GM15510 (cell line): ENCODE measurements around the gene TTLL11.

Experiments
- POLR2A ChIP-seq: IDR thresholded peaks from 3 replicates; pipeline ENCODE4 v1.6.1; 2011; ENCODE audit warnings: borderline replicate concordance; ENCODE audit not compliant: insufficient read length; ENCODE audit errors: extremely low read depth

TTLL11 gene

DNA sequence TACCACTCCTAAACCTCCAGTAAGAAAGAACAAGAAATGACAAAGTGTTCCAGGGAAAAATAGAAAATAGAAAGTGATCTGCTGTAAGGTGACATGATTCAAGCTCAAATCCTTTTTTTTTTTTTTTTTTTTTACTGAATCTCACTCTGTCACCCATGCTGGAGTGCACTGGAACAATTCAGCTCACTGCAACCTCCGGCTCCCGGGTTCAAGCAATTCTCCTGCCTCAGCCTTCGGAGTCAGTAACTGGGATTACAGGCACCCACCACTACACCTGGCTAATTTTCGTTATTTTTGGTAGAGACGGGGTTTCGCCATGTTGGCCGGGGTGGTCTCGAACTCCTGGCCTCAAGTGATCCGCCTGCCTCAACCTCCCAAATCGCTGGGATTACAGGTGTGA, 35.9 kb downstream of the TTLL11 start:
- no peak for TF ChIP-seq POLR2A

DNA sequence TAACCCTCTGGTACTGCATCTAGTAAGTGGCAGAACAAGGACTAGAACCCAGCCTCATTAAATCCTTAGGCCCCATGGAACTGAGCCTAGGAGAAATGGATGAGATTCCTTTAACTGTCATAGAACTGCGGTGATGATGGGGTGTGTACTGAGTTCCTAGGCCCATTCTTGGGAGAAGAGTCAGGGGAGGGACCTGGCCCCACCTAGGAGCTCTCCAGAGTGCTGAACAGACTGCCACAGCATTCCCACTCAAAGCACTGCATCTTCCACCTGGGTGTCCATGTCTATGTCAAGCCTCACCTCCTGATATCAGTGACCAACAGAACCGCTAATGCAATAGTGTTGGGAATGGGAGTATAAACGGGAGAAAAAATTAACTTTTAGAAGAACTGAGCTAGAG, 36.6 kb downstream of the TTLL11 start:
- no peak for TF ChIP-seq POLR2A

DNA sequence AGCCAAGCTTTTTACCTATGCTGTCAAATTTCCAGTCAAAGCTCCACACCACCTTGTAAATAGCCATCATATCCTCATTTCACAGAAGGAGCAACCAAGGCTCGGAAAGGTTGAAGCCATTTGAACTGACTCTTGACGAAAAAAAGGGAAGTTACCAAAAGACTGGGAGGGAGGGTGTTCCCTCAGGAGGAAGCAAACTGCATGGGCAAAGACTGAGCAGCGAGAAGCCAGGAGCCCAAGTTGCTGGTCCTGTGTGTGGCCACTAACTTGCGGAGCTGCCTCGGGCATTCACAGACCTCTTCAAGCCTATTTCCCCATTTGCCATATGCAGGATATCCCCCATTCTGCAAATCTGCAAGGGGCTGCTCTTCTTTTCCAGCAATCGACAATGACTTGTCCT, 37.4 kb downstream of the TTLL11 start:
- no peak for TF ChIP-seq POLR2A

DNA sequence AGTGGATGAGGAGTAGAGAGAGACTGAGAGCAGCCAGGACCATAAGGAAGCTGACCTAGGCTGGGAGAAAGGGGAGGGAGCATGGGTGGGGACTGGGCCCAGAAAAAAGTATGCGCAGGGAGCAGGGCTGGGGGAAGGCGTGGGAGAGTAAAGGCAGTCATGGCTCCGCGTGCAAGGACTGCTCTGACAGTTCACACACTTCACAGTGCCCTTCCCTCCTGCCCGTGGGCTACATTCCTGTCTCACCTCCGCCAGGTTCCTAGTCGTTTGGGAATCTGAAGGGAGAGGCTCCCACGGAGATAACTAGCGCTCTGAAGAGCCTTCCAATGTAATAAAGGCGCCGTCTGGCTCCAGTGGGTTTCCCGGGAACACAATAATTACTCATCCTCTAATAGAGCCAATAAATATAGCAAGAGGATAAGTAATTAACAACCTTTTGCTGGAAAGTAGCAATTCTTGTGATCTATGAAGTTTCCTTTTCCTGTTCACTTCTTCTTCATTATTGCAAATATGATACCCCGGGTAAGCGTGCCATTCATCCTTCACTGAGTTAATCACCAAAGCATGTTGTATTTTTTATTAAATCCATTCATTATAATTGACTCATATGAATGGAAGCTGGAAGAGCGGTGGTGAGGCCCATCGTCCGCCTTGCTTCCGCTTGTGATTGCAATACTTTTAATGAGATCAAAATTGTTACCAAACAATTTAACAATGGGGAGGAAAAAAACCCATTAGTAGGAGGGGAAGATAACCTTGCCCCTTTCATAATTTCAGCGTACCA, 39.3 kb downstream of the TTLL11 start:
- no peak for TF ChIP-seq POLR2A

DNA sequence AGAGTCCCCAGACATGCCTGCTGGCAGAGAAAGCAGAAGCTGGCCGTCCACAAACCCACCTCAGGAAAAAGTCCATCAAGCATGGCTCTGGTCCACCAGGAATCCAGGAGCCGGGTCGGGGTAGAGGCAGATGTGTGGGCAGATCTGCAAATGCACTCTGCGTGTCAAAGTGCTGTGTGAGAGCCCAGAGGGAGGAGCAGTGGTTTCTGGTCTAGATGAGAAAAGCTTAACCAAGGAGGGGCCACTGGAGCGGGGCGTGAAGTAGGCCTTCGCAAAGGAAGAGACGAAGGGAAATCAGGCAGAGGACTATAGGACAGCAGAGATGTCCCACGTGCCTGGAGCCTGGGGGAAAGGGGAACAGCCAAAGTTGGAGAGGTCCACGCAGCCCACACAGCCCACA, 40.0 kb downstream of the TTLL11 start:
- no peak for TF ChIP-seq POLR2A

DNA sequence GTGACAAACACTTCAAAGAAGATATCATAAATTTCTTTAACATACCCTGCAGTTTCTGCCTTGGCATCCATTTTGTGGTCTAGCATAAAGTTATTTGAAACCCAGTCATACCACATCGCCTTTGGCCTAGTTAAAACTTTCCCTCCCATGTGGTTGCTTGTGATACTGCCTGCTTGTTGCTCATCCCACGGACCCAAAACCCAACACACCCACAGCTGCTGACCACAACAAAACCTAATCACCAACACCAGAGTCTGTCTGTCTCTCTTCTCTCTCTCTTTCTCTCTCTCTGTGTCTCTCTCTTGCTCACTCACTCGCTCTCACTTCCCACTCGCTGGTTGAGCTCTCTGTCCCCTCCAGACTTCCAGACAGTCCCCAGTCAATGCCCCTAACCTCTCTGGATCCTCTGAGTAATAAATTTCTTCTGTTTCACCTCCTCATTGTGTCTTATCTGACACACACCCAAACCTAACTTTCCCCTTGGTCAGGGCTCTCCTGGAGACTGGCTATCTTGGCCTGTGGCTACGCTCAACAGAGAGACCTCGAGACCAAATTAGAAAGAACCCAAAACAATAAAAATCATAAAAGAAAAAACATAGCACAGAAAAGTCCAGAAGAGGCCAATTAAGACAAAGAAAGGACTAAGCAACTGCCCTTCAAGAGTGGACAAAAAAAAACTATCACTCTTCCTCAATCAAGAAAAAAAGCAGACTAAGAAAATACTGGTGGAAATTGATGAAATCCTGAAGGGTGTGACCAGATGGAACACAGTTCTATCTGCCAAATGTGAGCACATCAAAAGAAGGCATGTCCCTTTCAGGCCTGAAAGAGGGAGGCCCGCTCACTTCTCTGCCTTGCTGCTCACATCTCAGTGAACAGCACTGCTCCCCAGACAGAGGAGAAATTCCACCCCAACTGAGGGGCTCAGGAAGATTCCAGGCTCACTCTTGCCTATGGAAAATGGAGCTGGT, 41.5 kb downstream of the TTLL11 start:
- no peak for TF ChIP-seq POLR2A

DNA sequence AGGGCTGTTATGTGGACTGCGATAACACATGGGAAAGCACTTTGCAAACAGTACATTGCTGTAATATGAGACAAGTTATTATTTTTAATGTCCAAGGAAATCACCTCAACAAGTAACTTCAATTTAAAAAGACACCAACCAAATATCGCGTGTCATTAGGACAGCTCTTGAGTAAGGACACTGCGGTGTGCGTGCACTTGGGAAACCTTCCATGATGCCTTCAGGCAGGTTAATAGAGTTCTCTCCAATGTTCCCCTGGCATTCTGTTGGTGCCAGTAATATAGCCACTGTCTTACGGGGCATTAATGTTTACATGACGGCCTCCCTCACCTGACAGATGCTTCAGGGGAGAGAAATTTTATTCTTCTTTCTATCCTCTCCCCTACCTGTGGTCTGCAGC, 42.9 kb downstream of the TTLL11 start:
- no peak for TF ChIP-seq POLR2A

DNA sequence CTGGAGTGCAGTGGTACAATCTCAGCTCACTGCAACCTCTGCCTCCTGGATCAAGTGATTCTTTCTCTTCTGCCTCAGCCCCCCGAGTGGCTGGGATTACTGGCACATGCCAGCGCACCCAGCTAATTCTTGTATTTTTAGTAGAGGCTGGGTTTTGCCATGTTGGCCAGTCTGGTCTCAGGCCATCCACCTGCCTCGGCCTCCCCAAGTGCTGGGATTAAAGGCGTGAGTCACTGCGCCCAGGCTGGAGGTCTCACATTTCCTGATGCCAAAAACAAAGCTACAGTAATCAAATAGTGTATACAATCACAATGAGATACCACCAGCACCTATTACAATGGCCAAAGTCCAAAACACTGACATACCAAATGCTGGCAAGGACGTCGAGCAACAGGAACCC, 51.1 kb downstream of the TTLL11 start:
- TF ChIP-seq POLR2A, result no peak

DNA sequence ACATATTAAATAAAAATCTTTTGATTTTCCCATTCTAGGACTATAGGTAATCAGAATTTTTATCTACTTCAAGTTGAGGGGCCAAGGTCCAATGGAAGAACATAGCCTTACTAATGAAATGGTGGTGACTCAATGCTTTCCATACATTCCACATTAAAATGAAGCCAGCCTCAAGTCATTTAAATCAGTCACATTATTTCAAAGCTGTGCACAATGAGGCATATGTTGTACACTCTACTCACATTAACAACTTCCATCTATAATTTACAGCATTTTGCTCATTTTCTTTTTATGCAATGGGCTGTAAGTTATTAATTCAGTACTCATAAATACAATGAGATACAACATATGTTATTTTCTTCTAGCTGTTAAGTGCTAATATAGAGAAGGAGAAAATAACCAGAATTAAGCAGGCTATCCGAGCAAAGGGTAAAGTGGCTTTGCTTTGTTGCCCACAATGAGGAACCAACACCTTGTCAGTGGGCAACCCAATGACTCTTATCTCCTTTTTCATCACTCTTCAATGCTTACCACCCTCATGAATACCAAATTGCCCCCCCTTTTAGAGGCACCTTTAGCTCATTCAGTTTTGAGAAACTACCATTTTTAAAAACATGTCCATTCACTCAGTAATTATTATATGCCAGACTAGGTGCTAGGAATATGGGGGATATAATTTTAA, 52.4 kb downstream of the TTLL11 start:
- TF ChIP-seq POLR2A, result no peak

DNA sequence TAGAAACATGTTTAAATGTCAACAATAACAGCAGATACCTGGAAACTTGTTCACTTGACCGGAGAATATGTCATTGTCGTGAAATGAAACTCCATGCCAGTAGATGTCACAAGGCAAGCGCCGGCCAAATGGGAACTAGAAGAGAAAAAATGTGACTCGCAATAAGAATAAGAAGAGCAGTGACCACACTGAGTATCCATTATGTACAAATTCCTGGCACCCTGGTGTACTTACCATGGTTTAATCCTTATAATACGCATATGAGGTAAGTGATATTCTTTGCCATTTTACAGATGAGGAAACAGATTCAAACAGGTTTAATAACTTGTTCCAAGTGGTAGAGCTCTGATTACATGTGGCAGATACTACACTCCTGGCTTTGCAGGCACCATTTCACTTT, 53.9 kb downstream of the TTLL11 start:
- TF ChIP-seq POLR2A, result no peak

DNA sequence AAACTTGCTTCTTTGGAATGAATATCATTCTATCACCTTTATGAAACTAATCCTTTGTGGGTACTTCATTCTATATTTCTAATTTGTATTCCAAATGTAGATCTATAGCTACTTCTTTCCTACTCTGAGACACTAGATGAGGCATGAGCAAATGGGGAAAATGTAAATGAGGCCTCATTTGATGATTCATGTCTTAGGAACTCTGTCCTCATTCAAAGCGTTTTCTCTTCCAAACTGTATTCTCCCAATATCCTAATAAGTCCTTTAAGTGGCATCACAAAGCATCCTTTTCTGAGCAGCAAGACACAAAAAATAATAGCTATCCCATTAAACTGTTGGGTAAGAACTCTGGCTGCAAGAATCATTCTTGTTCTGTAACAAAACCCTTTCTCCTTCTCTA, 56.1 kb downstream of the TTLL11 start:
- no peak for TF ChIP-seq POLR2A

DNA sequence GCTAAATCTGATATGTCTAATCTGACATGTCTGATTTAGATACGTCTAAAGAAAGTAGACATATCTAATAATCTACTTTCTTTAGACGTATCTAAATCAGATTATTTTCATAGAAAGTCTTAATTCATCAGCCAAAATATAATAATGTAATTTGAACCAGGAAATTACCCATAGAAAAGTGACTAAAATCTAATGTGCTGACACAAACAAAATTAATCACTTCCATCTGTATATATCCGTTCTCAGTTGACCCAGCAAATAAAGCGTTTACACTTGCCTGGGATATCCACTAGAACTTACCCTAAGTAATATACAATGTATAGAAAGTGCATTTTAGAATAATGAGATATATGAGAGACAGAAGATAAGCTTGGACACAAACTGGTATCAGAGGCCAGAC, 56.7 kb downstream of the TTLL11 start:
- no peak for TF ChIP-seq POLR2A

DNA sequence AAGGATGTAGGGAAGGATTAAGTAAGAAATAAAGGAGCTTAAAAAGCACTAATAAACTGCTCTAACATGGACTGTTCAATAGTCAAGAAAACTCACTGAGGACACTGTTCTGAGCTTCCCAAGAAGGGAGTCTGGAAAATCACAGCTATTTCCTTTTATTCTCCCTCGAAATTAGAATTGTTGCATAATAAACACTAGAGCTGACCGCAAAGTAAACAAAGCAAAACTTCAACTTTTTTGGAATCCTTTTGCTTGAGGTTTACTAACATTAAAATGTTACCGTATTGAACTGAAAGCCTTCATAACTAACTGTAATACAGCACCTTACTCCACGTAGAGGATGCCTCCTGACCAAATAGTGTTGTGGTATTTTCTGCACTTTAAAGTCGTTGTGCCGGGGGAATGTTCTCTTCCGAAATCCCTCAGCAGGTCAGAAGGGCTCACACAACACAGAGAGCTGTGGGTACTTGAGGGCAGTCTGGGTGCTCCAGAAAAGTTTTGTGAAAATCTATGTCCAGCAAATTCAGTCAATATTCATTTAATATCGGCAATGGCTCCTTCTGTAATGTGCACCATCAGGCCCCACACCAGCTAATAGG, 59.2 kb downstream of the TTLL11 start:
- no peak for TF ChIP-seq POLR2A

DNA sequence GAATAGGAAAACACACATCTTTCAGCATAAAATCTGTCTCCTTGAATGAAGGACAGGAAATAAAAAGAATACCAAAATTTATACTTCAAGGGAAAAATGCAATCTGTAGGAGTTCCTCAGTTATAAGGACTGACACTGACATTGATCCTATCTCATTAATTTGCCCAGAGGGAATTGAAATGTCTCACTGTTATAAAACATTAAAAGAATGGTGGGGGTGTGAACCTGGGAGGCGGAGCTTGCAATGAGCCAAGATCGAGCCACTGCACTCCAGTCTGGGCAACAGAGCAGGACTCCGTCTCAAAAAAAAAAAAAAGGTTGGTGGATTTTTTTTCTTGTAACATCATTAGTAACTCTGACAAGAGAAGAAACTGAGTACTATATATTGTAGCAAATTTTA, 60.8 kb downstream of the TTLL11 start:
- TF ChIP-seq POLR2A, result no peak

DNA sequence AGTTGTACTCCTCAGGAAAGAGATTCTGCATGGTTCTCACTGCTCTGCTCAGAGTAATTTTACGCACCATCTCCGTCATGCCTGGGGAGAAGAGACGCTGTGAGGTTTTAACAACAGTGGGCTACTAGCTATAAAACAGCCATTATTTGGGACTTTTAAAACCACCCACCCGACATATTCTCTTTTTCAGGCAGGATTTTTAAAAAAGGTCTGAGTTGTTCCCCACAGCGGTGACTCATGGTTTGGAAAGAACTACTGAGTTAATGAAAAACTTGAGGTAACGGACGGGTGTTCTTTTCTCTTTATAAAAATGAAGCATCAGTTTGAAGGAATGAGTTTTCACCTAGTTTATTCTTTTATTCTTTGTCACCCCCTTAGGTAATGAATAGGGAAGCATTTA, 61.3 kb downstream of the TTLL11 start:
- no peak for TF ChIP-seq POLR2A
